ENCODE data around the gene LSAMP. TPM values are rescaled to one million over a fixed set of nuclear protein-coding genes. Genes with fewer than 3 reads are reported as not detected.

LSAMP gene
- total and polyA plus RNA-seq, 2 donors (not counting 3 experiments of a cell fraction or from before 2014, with no cell fraction given): not detected

DNA sequence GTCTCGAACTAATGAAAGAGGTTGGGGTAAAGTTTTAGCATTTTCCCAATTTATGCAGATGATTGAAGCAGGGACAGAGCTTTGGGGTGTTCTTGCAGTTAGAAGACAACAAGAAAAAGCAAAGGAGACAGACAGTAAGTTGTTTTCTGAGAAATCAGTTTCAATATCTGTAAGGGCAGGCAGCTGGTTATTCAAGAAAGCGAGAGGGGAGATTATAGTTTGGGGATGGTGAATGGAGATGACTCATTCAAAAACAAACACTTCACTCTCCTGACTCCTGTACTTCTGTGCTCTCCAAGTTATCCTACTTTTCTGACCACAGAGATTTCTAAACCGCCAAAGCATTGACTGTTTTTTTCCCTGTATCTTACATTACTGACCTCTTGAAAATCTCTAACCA is 469.9 kb downstream of the LSAMP start:
- no peaks in the 10 kb centered on the region for H3K9me3 ChIP-seq (replicated peaks; ENCODE audit: control insufficient read depth, insufficient read depth, low read length)
- H3K36me3 ChIP-seq (ENCODE audit: control insufficient read depth in 2 of 2, extremely low read depth in 1 of 2, insufficient read depth in 2 of 2, low read length in 2 of 2): no peaks in the 10 kb centered on the region
- POLR2A ChIA-PET: no interaction called here
- CTCF ChIA-PET: no interaction called here
- no peak overlapping the region for H3K4me3 ChIP-seq (replicated peaks in 1 of 3; ENCODE audit: insufficient read depth in 1 of 3, low read depth in 1 of 3, low read length in 3 of 3)
- no peaks in the 10 kb centered on the region for H3K4me1 ChIP-seq (ENCODE audit: control insufficient read depth, extremely low read depth, insufficient read depth, low read length)
- H4K20me1 ChIP-seq (replicated peaks; ENCODE audit: control insufficient read depth, extremely low read depth, insufficient read depth, low read length): no peaks in the 10 kb centered on the region
- H3K27ac ChIP-seq (ENCODE audit: insufficient read depth, low read depth, low read length): no peak overlapping the region
- FAIRE-seq (no peak), DNase-seq (ENCODE audit: low read depth, low spot score) (no peak)
- H3K27me3 ChIP-seq (ENCODE audit: control insufficient read depth in 2 of 2, insufficient read depth in 2 of 2, low read length in 2 of 2): no peaks in the 10 kb centered on the region
- no peak overlapping the region for H2AFZ ChIP-seq (ENCODE audit: low read depth, low read length)
- H3K79me2 ChIP-seq (ENCODE audit: control insufficient read depth, insufficient read depth, low read length): no peaks in the 10 kb centered on the region
- H3K9ac ChIP-seq (replicated peaks; ENCODE audit: extremely low read depth, insufficient read depth, low read length): no peak overlapping the region
- no peak overlapping the region for H3K4me2 ChIP-seq (ENCODE audit: insufficient read depth, low read length)
- no peaks in the 10 kb centered on the region for H3K9me1 ChIP-seq (replicated peaks; ENCODE audit: control insufficient read depth, extremely low read depth, insufficient read depth, low read length)
- dilution Hi-C loops (cut with MboI; ENCODE audit: extremely low pct_ligation_motif_present, low sequenced_read_pairs) (no loop called here), intact Hi-C loops (cut with micrococcal nuclease) (no loop called here)
- BruUV-seq (replicated peaks): no TSS peak
- no peak for TF ChIP-seq MYC (IDR thresholded peaks at IDR 0.05; ENCODE audit: low read depth, low read length)
- no peak for TF ChIP-seq GATA2 (IDR thresholded peaks at IDR 0.05; ENCODE audit: insufficient read depth, insufficient read length, low read depth, low read length)
- no peak for TF ChIP-seq FOS (IDR thresholded peaks at IDR 0.05; ENCODE audit: borderline replicate concordance, insufficient read depth, low read length)
- no peak for TF ChIP-seq POLR2AphosphoS5 (IDR thresholded peaks at IDR 0.05; ENCODE audit: insufficient read depth, low read depth, low read length)
- TF ChIP-seq, protein P1, sequence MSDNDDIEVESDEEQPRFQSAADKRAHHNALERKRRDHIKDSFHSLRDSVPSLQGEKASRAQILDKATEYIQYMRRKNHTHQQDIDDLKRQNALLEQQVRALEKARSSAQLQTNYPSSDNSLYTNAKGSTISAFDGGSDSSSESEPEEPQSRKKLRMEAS (IDR thresholded peaks at IDR 0.05; ENCODE audit: insufficient read depth, insufficient read length): no peak
- no peak for TF ChIP-seq JUN (IDR thresholded peaks at IDR 0.05; ENCODE audit: borderline replicate concordance, insufficient read depth, insufficient read length, low read depth)
- no peak for TF ChIP-seq EZH2 (IDR thresholded peaks at IDR 0.05; ENCODE audit: borderline replicate concordance, low read depth, low read length, severe bottlenecking)
- TF ChIP-seq, protein P2, sequence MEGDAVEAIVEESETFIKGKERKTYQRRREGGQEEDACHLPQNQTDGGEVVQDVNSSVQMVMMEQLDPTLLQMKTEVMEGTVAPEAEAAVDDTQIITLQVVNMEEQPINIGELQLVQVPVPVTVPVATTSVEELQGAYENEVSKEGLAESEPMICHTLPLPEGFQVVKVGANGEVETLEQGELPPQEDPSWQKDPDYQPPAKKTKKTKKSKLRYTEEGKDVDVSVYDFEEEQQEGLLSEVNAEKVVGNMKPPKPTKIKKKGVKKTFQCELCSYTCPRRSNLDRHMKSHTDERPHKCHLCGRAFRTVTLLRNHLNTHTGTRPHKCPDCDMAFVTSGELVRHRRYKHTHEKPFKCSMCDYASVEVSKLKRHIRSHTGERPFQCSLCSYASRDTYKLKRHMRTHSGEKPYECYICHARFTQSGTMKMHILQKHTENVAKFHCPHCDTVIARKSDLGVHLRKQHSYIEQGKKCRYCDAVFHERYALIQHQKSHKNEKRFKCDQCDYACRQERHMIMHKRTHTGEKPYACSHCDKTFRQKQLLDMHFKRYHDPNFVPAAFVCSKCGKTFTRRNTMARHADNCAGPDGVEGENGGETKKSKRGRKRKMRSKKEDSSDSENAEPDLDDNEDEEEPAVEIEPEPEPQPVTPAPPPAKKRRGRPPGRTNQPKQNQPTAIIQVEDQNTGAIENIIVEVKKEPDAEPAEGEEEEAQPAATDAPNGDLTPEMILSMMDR (IDR thresholded peaks at IDR 0.05; ENCODE audit: extremely low read depth in 1 of 2, insufficient read depth in 1 of 2, low read depth in 1 of 2, low read length in 2 of 2): no peak
- TF ChIP-seq POLR2A (IDR thresholded peaks at IDR 0.05; ENCODE audit: low read depth, low read length): no peak
